Esophagus squamous epithelium (tissue), 5 donors: ENCODE measurements around the gene RPL26. TPM values are rescaled to one million over a fixed set of nuclear protein-coding genes. Genes with fewer than 3 reads are reported as not detected.
"Not testable (repeated sequence)": the region's sequence is repeated elsewhere in the genome, so short reads cannot be mapped to it uniquely, and the experiment has no call there.

Source experiments
- DNase-seq: peaks from one replicate; lab custom pipeline; 2025; lab: John Stamatoyannopoulos, UW
- H3K27ac ChIP-seq, 4 donors: fragments of 200-600 bp; sonication (generic); one replicate each; pipeline ENCODE4 v1.5.1; 2016 to 2019; ENCODE audit warnings: mild to moderate bottlenecking in 1 of 4
- H3K27me3 ChIP-seq, 4 donors: fragments of 200-600 bp; sonication (generic); 1 replicate in 3 of 4; 2 replicates in 1 of 4; pipeline versions ENCODE4 v1.5.1 to v1.6.0; 2017 to 2021; ENCODE audit warnings: antibody characterized with exemption in 1 of 4
- H3K36me3 ChIP-seq, 3 donors: fragments of 200-600 bp; sonication (generic); one replicate each; pipeline ENCODE4 v1.5.1; 2016 to 2019
- H3K4me1 ChIP-seq, 3 donors: fragments of 200-600 bp; sonication (generic); one replicate each; pipeline ENCODE4 v1.5.1; 2017 to 2019
- H3K4me3 ChIP-seq, 4 donors: fragments of 200-600 bp; sonication (generic); 1 replicate in 3 of 4; 2 replicates in 1 of 4; pipeline ENCODE4 v1.5.1; 2016 to 2019; ENCODE audit warnings: mild to moderate bottlenecking in 2 of 4, moderate library complexity in 1 of 4
- H3K9me3 ChIP-seq, 3 donors: fragments of 200-600 bp; sonication (generic); one replicate each; pipeline ENCODE4 v1.5.1; 2016 to 2019
- POLR2A ChIP-seq, 4 donors: fragments of 450-650 bp; IDR thresholded peaks; one replicate each; pipeline ENCODE4 v1.6.1; 2017; ENCODE audit warnings: antibody characterized with exemption in 4 of 4, mild to moderate bottlenecking in 4 of 4, moderate library complexity in 3 of 4
- WGBS, 2 donors: methylation state at CpG; one replicate each; pipeline ENCODE4 v1.1.5; 2018; 5-methylcytosine and 5-hydroxymethylcytosine counted together
- intact Hi-C: fragments of 100-400 bp; cut with DNase I; formaldehyde crosslinking; loops from one replicate; pipeline ENCODE4 v1.15.0; 2022
- total RNA-seq, 4 donors: library from RNA; depleted of rRNA; stranded (reverse); fragments of >200 nt; gene quantifications; one replicate each; pipeline ENCODE4 v1.1.0, GENCODE V29; 2016
- TF ChIP-seq, protein P1 (sequence below), 6 experiments: fragments of 450-650 bp in 4 of 6; fragments of 200-600 bp in 2 of 6; sonication (generic) in 2 of 6; IDR thresholded peaks; one replicate each; pipeline ENCODE4 v1.5.1; 2016 to 2019; ENCODE audit warnings: antibody characterized with exemption in 6 of 6, mild to moderate bottlenecking in 4 of 6, moderate library complexity in 4 of 6
- donor health status: DM: yes; HTN: yes; CAD: no.

RPL26 gene
- total RNA-seq, 4 donors from 2014 or later = 3,032 to 5,420 (median 3,306) TPM

DNA sequence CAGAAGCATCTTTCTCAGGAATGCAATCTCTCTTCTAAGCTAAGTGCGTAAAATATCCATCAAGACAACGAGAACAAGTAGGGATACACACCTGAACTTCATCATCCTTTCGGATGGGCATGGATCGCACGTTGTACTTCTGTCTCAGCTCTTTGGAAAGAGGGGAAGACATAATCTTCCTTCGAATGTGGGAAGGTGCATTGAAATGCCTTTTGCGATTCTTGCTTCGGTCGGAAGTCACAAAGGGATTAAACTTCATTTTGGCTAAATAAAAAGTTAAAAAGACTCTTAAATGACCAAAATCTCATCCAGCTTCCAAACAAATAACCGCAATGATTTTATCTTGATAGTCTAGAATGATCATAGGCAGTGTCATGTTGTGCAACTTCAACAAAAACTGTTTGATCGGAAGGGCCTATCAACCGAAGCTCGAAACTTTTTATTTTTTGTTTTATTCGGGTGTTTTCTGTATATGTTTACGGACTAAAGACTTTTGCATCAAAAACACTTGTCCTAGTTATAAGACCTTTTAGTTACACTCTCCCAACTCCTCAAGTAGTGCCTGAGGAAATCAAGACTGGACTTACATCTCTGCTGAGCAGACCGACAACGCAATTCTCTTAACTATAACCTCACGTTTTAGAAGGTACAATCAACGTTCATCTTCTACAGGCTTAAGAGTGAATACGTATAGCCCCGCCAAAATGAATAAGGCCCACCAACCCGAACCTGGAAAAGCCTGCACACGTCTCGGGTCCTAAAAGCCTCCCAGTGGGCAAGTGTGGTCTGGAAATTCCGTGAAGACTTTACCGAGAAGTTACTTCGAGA is 727 bp downstream of the RPL26 start:
- Histone ChIP-seq H3K27ac (peak overlapping the region; percentile 80 to 97 (median 96)), H3K9me3 (no peaks in the 10 kb centered on the region), H3K4me1 (peaks cover 14 to 60% (median 37%) of the 10 kb centered on the region in 3 donors), H3K27me3 (no peaks in the 10 kb centered on the region), H3K36me3 (peaks cover 24 to 46% (median 36%) of the 10 kb centered on the region in 3 donors), H3K4me3 (peak overlapping the region; percentile 45 to 97 (median 82))
- TF ChIP-seq, protein P1, sequence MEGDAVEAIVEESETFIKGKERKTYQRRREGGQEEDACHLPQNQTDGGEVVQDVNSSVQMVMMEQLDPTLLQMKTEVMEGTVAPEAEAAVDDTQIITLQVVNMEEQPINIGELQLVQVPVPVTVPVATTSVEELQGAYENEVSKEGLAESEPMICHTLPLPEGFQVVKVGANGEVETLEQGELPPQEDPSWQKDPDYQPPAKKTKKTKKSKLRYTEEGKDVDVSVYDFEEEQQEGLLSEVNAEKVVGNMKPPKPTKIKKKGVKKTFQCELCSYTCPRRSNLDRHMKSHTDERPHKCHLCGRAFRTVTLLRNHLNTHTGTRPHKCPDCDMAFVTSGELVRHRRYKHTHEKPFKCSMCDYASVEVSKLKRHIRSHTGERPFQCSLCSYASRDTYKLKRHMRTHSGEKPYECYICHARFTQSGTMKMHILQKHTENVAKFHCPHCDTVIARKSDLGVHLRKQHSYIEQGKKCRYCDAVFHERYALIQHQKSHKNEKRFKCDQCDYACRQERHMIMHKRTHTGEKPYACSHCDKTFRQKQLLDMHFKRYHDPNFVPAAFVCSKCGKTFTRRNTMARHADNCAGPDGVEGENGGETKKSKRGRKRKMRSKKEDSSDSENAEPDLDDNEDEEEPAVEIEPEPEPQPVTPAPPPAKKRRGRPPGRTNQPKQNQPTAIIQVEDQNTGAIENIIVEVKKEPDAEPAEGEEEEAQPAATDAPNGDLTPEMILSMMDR (IDR thresholded peaks at IDR 0.05) = no peak
- TF ChIP-seq POLR2A (IDR thresholded peaks at IDR 0.05) = no peak
- intact Hi-C loops = no loop called here
- DNase-seq = no peak
- WGBS, 2 donors = 10 to 11% methylated on average over 27 of the region's 27 CpGs

DNA sequence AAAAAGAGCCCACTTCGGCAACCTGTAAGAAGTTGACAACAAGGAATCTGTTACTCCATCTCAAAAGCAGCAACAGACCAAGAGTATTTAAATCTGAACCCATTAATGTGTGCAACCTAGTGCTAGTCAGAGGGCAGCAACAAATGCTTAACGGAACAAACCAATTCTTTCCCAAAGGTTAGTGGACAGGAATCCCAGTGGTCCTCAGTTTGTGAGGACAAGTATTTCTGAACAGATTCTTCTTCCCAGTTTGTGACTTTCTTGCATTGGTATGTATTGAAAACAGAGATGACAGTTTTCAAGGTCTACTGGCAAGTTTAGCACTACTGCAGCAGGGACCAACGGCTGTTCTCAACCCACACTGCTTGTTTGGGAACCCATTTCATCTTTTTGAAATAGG is 2.9 kb downstream of the RPL26 start:
- TF ChIP-seq POLR2A (IDR thresholded peaks at IDR 0.05) = no peak
- TF ChIP-seq, protein P1 (IDR thresholded peaks at IDR 0.05) = no peak
- peaks cover 14 to 72% (median 51%) of the 10 kb centered on the region in 3 donors for H3K4me1 ChIP-seq
- WGBS, 2 donors = 45 to 48% methylated on average over 3 of the region's 3 CpGs
- H3K9me3 ChIP-seq = no peaks in the 10 kb centered on the region
- H3K27me3 ChIP-seq = no peaks in the 10 kb centered on the region
- peaks cover 27 to 51% (median 36%) of the 10 kb centered on the region in 3 donors for H3K36me3 ChIP-seq
- no peak overlapping the region for H3K27ac ChIP-seq
- H3K4me3 ChIP-seq = peak overlapping the region in 2 of 4 donors; percentile 81 to 97
- DNase-seq = no peak
- intact Hi-C loops = no loop called here

DNA sequence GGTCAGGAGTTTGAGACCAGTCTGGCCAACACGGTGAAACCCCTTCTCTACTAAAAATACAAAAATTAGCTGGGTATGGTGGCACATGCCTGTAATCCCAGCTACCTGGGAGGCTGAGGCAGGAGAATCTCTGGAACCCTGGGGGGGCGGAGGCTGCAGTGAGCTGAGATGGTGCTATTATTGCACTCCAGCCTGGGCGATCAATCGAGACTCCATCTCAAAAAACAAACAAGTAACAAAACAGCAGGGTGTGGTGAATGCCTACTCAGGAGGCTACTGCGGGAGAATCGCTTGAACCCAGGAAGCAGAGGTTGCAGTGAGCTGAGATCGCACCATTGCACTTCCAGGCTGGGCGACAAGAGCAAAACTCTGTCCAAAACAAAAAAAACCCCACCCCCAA is 4.9 kb downstream of the RPL26 start:
- H3K4me1 ChIP-seq = peaks cover 14 to 64% (median 44%) of the 10 kb centered on the region in 3 donors

DNA sequence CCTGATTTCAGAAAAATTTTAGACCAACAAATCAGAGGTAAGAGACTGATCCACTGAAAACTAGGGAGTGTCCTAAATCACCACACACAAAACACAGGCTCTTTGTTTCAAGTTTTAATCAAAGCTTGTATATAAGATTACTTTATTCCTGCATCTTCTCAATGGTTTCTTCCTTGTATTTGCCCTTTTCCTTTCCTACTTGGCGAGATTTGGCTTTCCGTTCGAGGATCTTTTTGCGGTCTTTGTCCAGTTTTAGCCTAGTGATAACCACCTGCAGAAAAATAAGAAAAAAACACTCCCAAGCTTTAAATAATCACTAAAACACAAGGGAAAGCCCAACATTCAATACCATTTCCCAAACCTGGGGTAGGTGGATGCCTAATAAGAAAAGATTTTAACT is 5.6 kb downstream of the RPL26 start:
- Histone ChIP-seq H3K36me3 (peaks cover 27 to 51% (median 36%) of the 10 kb centered on the region in 3 donors), H3K4me1 (peaks cover 14 to 67% (median 44%) of the 10 kb centered on the region in 3 donors), H3K27ac (peak overlapping the region in 2 of 4 donors; percentile 91 to 94), H3K9me3 (no peaks in the 10 kb centered on the region), H3K4me3 (no peak overlapping the region), H3K27me3 (no peaks in the 10 kb centered on the region)
- no peak for DNase-seq
- TF ChIP-seq POLR2A (IDR thresholded peaks at IDR 0.05) = no peak
- TF ChIP-seq, protein P1 (IDR thresholded peaks at IDR 0.05) = no peak
- WGBS, 2 donors = 70 to 90% methylated on average over 4 of the region's 4 CpGs
- intact Hi-C loops = no loop called here

More for the DNA sequence above, 4.9 kb downstream of the RPL26 start:
- peaks cover 27 to 51% (median 36%) of the 10 kb centered on the region in 3 donors for H3K36me3 ChIP-seq
- H3K4me3 ChIP-seq, H3K27me3 ChIP-seq, intact Hi-C loops, DNase-seq, H3K9me3 ChIP-seq, H3K27ac ChIP-seq: not testable (repeated sequence)
- 65 to 83% methylated on average over 8 of the region's 8 CpGs for WGBS, 2 donors

DNA sequence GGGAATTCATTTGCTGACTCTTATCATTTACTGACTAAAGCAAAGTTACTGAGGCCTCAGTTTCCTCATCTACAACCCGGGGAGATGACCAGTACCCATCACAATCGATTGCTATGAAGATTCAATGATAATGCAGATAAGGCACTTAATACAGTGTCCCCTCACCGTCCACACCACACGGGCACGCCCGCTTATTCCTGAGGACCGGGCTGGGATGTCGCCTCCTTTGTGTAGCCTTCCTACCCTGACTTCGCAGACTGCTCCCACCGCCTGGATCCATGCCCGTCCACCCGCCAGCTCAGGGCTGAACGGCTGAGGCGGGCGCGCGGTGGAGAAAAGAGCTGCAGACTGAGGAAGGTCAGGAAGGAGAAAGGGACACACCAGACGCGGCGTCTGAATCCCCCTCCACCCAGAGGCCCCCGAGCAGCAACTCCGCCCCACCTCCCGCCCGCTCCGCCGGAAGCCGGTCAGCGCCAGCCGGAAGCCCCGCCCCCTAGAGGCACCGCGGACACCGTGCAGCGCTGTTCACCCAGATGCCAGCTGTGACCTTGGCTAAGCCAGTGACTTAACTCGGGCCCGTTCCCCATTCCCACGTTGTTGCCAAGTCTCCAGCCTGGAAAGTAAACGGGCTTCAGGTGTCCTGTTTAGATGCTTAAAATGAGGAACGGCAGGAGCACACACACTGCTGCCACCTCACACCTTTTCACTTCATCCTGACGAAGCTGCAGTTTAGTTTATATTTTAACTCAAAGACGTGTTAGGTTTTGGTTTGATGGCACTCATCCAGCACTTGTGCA is 6.5 kb downstream of the RPL26 start, which contains the start of gene KRABD2:
Gene KRABD2 (minus strand): TSS at position 434 of the 797 bp plus-strand sequence.
- intact Hi-C loops = no loop called here
- peak within 1 kb of the TSS; percentile 68 to 94 (median 92) for H3K27ac ChIP-seq
- TF ChIP-seq, protein P1 (IDR thresholded peaks at IDR 0.05) = peak; percentile 34 to 78 (median 62)
- TF ChIP-seq POLR2A (IDR thresholded peaks at IDR 0.05) = peak in 2 of 4 donors; percentile 55 to 60
- H3K36me3 ChIP-seq = peaks cover 27 to 53% (median 35%) of the 10 kb centered on the region in 3 donors
- no peaks in the 10 kb centered on the region for H3K9me3 ChIP-seq
- H3K4me1 ChIP-seq = peaks cover 5 to 61% (median 38%) of the 10 kb centered on the region in 3 donors
- H3K4me3 ChIP-seq = peak within 1 kb of the TSS; percentile 38 to 79 (median 72)
- DNase-seq = peak; percentile 21
- H3K27me3 ChIP-seq = no peaks in the 10 kb centered on the region
- WGBS, 2 donors = 1 to 3% methylated on average over 12 to 28 of the region's 41 CpGs
